AG08395 (cell line): ENCODE measurements around the gene S100A11.

Source experiments
- DNase-seq: peaks from one replicate; pipeline ENCODE4 v3.0.0; 2012; ENCODE audit warnings: mixed read lengths, low spot score

S100A11 gene

DNA sequence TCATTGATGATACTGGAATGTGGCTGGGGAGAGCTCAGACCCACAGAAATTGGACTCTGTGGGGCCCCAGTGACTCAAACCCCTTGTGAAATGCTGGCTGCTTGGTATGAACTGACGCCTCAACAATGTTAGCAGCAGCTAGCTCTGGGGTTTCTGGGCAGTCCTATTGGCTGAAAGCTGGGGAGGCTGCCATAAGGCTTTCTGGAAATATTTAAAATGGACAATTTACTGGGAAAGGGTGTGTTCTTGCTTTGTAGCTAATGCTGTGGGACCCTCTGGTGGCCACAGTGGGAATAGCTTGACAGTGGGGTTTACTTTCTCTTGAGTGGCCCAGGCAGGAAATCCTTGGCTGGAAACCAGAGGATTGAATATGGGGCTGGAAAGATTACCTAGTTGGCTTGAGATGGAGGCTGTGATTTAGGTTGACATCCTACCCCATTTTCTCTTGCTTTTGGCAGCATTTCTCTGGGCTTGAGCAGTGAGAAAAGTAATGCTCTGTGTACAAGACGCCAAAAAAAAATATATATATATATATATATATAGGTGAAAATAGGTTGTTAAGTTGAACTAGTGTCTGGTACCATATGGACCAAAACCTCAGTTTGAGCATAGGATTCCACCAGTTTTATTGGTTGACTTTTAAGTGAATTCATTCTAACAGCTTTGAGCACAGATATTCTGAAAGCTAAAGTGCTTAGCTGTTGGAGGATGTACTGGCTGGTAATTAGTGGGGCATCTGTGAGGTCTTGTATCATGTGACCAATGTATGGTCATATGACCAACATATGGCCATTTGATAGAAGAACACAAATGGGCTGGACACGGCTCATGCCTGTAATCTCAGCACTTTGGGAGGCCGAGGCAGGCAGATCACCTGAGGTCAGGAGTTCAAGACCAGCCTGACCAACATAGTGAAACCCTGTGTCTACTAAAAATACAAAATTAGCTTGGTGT, 34.9 kb downstream of the S100A11 start:
- DNase-seq = peak; percentile 94

- no peak for DNase-seq
Measured at GRCh38 chr1:152000964-152001630, 35.7 kb downstream of the S100A11 start.

DNA sequence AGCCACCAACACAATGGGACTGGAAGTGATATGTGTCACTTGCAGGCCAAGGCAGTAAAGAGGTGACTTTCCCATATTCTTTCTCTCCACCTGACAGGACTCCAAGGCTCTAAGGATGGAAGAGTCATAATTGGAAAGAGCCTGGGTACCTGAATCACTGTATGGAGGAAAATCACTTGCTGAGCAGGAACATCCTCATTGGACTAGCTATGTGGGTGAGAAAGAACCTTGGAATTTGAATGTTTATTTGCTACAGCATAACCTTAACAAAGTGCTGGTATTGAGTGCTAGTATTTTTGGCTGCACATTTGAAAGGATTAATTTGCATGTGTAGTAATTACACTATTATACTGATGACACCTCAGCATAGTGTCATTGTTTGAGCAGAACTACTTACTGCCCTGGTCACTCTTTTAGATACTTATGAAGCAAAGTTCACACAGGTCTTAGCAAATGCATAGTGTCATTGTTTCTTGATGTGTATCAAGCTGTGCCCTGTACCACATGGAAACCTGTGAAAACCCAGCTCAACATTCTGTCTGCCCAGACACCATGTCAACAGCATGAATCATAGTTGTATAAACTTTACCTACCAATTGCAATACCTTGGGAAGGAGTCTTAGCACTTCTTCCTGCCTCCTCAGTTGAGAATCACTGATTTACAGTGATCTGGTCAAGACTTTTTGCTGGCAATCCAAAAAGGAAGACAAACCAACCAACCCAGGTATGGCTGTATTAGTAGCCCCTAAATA, 38.0 kb downstream of the S100A11 start:
- DNase-seq = no peak

- DNase-seq = no peak
Measured at GRCh38 chr1:151997284-151997570, 39.6 kb downstream of the S100A11 start.

GRCh38 chr1:151995774-151996173, 41.0 kb downstream of the S100A11 start:
- DNase-seq = no peak

DNA sequence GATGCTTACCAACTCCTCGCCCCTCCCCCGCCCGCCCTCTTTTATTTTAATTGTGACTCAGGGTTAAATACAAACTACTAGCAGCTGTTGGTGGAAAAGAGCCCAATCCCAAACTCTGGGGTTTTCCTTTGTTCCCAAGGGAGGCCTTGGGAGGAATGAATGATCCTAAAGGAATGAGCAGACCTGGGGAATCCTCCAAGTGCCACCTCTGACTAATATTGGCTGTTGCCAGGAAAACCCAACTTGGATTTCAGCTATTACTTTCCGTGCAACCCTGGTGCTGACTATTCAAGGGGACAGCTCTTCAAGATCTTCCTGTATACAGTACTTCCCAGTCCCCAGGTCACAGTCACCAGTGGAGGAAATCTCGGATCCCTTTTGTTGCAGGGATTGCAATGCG, 41.8 kb downstream of the S100A11 start:
- peak; percentile 81 for DNase-seq

DNA sequence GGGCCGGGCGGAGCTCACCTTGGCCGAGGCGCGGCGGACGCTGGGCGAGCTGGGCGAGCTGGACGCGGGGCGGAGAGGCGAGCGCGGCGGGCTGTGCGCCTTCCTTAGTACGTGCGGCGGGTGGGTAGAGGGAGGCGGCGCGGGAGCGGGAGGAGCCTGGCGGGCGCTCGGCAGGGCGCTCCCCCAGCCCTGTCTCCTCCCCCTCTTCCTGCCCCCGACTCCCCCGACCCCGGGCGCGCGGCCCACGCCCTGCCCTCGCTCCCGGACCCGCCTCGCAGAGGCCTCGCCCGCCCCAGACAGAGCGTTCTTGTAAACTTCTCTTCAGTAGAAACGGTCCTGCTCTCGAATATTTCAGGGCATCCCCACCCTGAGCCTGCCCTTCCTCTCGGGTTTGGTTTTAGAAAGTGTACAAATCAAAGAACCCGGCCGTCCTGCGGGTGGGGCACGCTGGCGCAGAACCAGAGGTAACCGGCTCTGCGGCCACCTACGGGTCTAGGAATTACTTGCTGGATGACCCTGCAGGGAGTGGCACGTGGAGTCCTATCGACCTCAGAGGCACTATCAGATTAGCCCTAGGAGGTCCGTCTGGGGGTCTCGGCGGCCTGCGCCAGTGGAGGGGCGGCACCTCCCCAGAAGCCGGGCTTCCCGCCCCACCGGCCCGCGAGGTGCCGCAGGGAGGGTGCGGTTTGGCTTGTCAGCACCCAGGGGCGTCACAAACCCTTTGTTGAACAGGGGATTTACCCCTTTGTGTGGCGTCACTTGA, 42.9 kb downstream of the S100A11 start, which contains the start of gene S100A10:
Gene S100A10 (minus strand): TSS at position 126 of the 763 bp plus-strand sequence. CDS start 7,629 bp downstream, outside the sequence.
- peak; percentile 71 for DNase-seq

GRCh38 chr1:151993084-151993733, 43.6 kb downstream of the S100A11 start:
- DNase-seq = no peak

DNA sequence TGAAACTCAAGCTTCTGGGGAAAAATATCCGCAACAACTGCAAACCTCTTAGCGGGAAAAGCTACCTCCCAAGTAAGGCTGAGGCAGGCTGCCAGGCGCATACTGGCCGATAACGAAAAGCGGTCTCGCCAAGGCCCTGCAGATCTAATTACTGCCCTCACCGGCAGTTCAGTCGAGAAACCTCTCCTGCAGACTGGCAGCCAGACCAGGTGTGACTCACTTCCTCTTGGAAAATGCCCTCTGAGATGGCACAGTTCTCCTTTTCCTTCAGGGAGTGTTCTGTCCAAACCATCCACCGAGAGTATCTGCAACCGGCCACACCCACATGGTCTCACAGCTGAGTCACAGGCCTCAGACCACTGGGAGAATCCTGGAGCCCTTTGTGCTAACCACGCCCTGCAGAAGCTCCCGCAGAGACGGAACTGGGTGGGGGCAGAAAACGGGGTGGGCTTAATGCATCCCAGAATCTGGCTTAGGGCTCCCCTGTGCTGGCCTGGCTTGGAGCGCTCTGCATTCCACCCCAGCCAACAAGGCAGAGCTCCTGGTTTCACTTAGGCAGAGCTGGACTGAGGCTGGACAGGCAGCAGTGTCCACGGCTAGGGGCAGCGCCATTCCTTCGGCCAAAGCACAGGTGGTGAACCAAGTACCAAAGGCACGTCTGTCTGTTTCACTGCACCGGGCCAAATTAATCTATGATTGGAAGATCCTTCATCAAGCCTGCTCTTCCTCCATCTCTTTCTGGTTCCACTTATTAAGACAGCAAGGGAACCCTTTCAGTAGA, 44.3 kb downstream of the S100A11 start:
- peak; percentile 84 for DNase-seq

- no peak for DNase-seq
Measured at GRCh38 chr1:151991663-151992302, 45.0 kb downstream of the S100A11 start.

DNA sequence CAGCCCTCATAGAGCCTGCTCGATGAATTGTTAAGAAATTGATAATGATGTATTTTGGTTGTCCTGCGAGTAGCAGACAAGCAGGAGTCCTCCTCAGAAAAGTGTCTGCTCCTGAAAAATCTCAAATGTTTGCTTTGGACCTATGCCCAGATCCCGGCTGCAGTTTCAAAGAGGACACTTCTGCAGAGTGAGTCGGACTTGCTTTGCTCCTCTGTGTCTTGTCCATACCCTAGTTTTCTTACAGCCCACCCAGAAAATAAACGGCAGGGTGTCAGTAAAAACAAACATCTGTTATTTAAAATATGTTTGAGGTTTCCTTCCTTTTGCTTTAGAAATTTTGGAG, 46.0 kb downstream of the S100A11 start:
- peak; percentile 34 for DNase-seq

GRCh38 chr1:151990058-151990855, 46.5 kb downstream of the S100A11 start:
- DNase-seq = no peak

DNA sequence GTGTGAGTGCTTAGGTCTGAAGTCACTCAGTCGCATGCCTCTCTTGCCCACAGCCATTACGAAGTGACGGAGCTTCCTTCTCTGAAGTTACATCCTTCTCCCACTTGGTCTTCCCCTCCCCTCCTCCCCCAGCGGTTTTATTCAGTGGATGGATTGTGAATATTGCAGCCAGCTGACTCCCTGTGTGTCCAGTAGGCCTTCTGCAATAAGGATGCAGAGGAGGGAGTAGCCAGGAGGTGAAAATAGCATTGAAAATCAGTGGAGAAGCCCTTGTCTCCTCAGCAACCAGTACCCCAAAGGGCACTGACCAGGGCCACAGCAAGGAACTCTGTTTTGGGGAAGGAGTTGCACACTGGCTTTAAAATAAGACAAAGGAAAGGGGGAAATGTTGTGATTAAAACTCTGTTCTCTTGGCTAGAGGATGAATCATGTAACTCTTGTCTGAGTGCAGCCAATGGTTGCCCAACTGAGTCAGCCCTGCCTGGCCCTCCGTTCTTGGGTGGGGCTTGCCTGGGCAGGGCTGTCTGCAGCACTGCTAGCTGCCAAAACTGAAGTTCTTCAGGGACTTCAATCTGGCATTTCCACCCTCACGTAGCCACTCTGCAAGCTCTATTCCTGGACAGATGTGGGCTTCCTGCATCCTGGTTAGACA, 47.5 kb downstream of the S100A11 start:
- peak; percentile 82 for DNase-seq

DNA sequence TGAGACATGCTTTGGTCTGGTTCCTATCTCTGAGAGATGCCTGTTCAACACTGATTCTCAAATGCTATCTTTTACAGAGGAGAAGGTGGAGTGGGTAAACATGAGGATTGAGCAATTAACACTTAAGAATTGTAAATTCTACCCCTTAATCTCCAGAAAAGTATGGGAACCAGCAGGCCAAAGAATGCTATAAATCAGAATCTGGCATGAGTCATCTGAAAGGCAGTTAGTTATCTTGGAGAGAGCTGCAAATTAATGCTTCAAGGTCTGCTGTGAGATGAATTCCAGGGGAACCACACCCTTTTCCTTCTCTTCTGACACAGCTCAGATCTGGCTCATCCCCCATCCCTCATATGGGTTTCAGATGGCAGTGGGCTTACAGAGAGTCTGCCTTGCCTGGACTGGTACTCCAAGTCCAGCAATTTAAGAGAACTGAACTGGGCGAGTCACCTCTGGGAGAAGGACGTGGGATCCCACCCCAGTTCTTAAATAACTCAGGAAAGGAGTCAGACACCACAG, 48.3 kb downstream of the S100A11 start:
- peak; percentile 69 for DNase-seq

DNA sequence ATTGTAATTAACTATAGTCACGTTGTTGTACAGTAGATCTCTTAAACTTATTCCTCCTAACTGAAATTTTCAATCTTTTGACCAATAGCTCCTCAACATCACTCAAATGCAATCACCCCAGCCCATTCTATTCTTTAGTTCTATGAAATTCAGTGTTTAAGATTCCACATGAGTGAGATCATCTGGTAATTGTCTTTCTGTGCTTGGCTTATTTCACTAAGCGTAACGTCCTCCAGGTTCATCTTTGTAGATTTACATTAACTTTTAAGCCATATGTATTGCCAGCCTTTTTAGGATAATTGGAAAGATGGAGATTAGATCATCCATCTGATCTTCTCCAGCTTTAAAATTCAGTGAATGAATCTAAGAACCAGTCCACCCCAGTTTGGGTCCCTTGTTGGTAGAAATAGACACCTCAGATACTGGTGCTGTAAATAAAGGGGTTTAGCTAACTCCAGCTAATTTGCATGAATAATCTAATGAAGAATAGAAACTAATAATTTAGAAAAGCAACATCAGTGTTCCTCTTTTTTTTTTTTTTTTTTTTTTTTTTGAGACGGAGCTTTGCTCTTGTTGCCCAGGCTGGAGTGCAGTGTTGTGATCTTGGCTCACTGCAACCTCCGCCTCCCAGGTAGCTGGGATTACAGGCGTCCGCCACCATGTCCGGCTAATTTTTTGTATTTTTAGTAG, 50.2 kb downstream of the S100A11 start:
- DNase-seq = no peak

DNA sequence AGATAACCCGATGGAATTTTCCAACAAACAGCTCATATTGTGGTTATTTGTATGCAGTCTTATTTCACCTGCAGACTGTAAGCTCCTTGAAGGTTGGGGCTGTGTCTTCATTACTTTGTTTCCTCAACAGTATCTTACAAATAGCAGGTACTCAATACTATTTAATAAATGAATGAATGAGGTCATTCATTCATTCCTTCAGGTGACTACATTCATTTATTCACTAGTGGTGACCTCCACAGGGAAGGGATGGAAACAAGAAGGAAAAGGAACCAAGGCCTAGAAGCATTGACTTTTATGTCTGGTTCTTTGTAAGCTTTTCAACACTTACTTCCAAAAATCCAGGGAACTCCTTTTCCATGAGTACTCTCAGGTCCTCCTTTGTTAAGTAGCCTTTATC, 51.0 kb downstream of the S100A11 start:
- no peak for DNase-seq

DNA sequence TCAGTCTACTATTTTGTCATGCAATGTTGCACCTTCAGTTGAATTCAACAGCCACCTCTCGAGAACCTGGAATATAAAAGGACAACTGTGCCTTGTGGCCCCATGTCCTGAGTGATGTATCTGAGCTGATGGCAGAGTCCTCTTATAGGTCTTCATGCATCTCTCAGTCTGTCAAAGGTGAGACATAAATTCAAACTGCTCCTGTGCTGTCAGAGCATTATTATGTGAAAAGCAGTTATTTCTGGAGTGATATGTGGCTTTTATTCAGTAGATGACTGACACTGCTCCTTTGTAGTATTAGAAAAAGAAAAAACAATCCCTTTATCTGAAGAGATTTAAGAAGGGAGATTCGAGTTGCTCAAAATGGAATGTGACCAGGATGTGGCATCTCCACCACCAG, 51.5 kb downstream of the S100A11 start:
- no peak for DNase-seq
